ENCODE data around the gene ACTA1. TPM values are rescaled to one million over a fixed set of nuclear protein-coding genes. Genes with fewer than 3 reads are reported as not detected.
"Not testable (repeated sequence)": the region's sequence is repeated elsewhere in the genome, so short reads cannot be mapped to it uniquely, and the experiment has no call there.

Gene ACTA1
- total and polyA plus RNA-seq, 2 donors (not counting 1 experiment from before 2014, with no cell fraction given), result 0.21 TPM; not detected in 1

DNA sequence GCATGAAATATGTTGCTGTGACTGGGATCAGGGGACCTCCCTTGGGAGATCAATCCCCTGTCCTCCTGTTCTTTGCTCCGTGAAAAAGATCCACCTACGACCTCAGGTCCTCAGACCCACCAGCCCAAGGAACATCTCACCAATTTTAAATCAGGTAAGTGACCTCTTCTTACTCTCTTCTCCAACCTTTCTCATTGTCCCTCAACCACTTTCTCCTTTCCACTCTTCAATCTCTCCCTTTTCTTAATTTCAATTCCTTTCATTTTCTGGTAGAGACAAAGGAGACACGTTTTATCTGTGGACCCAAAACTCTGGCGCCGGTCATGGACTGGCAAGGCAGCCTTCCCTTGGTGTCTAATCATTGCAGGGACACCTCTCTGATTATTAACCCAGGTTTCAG is 21.1 kb downstream of the ACTA1 start:
- CTCF ChIA-PET; H3K79me2 ChIP-seq (ENCODE audit: control insufficient read depth, insufficient read depth, low read length); H3K4me1 Mint-ChIP-seq; H2AFZ ChIP-seq (ENCODE audit: insufficient read depth, low read depth, low read length, poor library complexity, severe bottlenecking); H3K4me2 ChIP-seq (replicated peaks; ENCODE audit: low read depth, low read length, poor library complexity, severe bottlenecking); H3K4me3 ChIP-seq (ENCODE audit: control extremely low read depth in 1 of 5, extremely low read depth in 1 of 5, insufficient read depth in 1 of 5, low read depth in 2 of 5, low read length in 4 of 5); H3K9ac ChIP-seq (ENCODE audit: low read length); H3K9me3 ChIP-seq (ENCODE audit: control extremely low read depth in 1 of 3, control insufficient read depth in 2 of 3, insufficient read depth in 1 of 3, low read length in 2 of 3); intact Hi-C loops (cut with micrococcal nuclease); DNase-seq; POLR2A ChIA-PET; H3K9me3 Mint-ChIP-seq (ENCODE audit: insufficient read depth); H4K20me1 ChIP-seq (ENCODE audit: control insufficient read depth, insufficient read depth, low read length, poor library complexity, severe bottlenecking); H3K4me3 Mint-ChIP-seq; H3K27ac ChIP-seq (ENCODE audit: low read length in 2 of 2); H3K27ac Mint-ChIP-seq; H3K36me3 ChIP-seq (replicated peaks in 1 of 2; ENCODE audit: control extremely low read depth in 1 of 2, control insufficient read depth in 1 of 2, extremely low read depth in 1 of 2, insufficient read depth in 2 of 2, low read length in 1 of 2); ATAC-seq (ENCODE audit: low read depth); H3K4me1 ChIP-seq (ENCODE audit: control insufficient read depth in 2 of 2, insufficient read depth in 2 of 2, low read length in 2 of 2): not testable (repeated sequence)
- WGBS (ENCODE audit: insufficient coverage), result 88% methylated on average over 3 of the region's 5 CpGs
- peaks cover 23% of the 10 kb centered on the region for H3K27me3 Mint-ChIP-seq
- H3K27me3 ChIP-seq (replicated peaks in 1 of 4; ENCODE audit: control extremely low read depth in 1 of 4, control insufficient read depth in 3 of 4, insufficient read depth in 4 of 4, low read length in 3 of 4), result peaks cover 0 to 31% (median 11%) of the 10 kb centered on the region in 4 experiments

DNA sequence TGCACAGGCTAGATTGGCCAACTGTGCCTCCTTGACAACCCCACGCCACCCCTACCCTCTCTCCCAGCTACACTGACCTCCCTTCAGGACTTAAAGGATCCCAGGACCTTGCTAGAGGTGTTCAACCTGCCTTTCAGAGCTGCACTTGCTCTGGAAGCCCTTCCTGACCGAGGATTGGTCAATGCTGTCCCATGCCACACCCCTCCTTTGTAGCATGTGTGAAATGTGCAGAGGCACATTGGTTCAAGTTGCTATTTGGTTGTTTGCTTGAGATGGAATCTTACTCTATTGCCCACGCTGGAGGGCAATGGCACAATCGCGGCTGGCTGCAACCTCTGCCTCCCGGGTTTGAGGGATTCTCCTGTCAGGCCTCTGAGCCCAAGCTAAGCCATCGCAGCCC is 21.8 kb downstream of the ACTA1 start:
- 90% methylated on average over 7 of the region's 7 CpGs for WGBS (ENCODE audit: insufficient coverage)
- ATAC-seq (ENCODE audit: low read depth) (no peak), DNase-seq (no peak)
- peaks cover 13% of the 10 kb centered on the region for H3K4me1 Mint-ChIP-seq
- peaks cover 9 to 14% of the 10 kb centered on the region in 2 donors for H3K4me1 ChIP-seq (ENCODE audit: control insufficient read depth in 2 of 2, insufficient read depth in 2 of 2, low read length in 2 of 2)
- no peaks in the 10 kb centered on the region for H3K9me3 Mint-ChIP-seq (ENCODE audit: insufficient read depth)
- ChIA-PET POLR2A (no interaction called here), CTCF (no interaction called here)
- H3K27ac Mint-ChIP-seq, result no peak overlapping the region
- no peak overlapping the region for H3K27ac ChIP-seq (ENCODE audit: low read length in 2 of 2)
- peaks cover 0 to 10% (median 0%) of the 10 kb centered on the region in 3 donors for H3K9me3 ChIP-seq (ENCODE audit: control extremely low read depth in 1 of 3, control insufficient read depth in 2 of 3, insufficient read depth in 1 of 3, low read length in 2 of 3)
- no peak overlapping the region for H3K4me3 ChIP-seq (ENCODE audit: control extremely low read depth in 1 of 5, extremely low read depth in 1 of 5, insufficient read depth in 1 of 5, low read depth in 2 of 5, low read length in 4 of 5)
- no peaks in the 10 kb centered on the region for H3K79me2 ChIP-seq (ENCODE audit: control insufficient read depth, insufficient read depth, low read length)
- TF ChIP-seq CTCF (IDR thresholded peaks at IDR 0.05), result no peak
- no peak for TF ChIP-seq EZH2 (IDR thresholded peaks at IDR 0.05; ENCODE audit: borderline replicate concordance, insufficient read depth, low read depth, low read length, poor library complexity, severe bottlenecking)
- no peaks in the 10 kb centered on the region for H3K36me3 ChIP-seq (replicated peaks in 1 of 2; ENCODE audit: control extremely low read depth in 1 of 2, control insufficient read depth in 1 of 2, extremely low read depth in 1 of 2, insufficient read depth in 2 of 2, low read length in 1 of 2)
- intact Hi-C loops (cut with micrococcal nuclease), result no loop called here
- no peak overlapping the region for H3K4me3 Mint-ChIP-seq
- H2AFZ ChIP-seq (ENCODE audit: insufficient read depth, low read depth, low read length, poor library complexity, severe bottlenecking), result no peak overlapping the region
- H3K27me3 ChIP-seq (replicated peaks in 1 of 4; ENCODE audit: control extremely low read depth in 1 of 4, control insufficient read depth in 3 of 4, insufficient read depth in 4 of 4, low read length in 3 of 4), result peaks cover 0 to 38% (median 18%) of the 10 kb centered on the region in 4 experiments
- peaks cover 29% of the 10 kb centered on the region for H3K27me3 Mint-ChIP-seq
- H3K4me2 ChIP-seq (replicated peaks; ENCODE audit: low read depth, low read length, poor library complexity, severe bottlenecking), result no peak overlapping the region
- no peak overlapping the region for H3K9ac ChIP-seq (ENCODE audit: low read length)
- no peaks in the 10 kb centered on the region for H4K20me1 ChIP-seq (ENCODE audit: control insufficient read depth, insufficient read depth, low read length, poor library complexity, severe bottlenecking)

Data from B cell (primary cell).